Hepatocyte (in vitro differentiated cells): ENCODE measurements around the gene EBNA1BP2.

ENCODE experiments used
- CTCF ChIP-seq: fragments of 200-600 bp; sonication (generic); IDR thresholded peaks from 2 replicates; pipeline ENCODE4 v1.5.1; 2016; ENCODE audit warnings: antibody characterized with exemption, mild to moderate bottlenecking; ENCODE audit not compliant: poor library complexity
- EZH2 ChIP-seq: fragments of 200-600 bp; sonication (generic); IDR thresholded peaks from 2 replicates; pipeline ENCODE4 v1.6.1; 2016; ENCODE audit warnings: antibody characterized with exemption, mild to moderate bottlenecking, borderline replicate concordance
- EZH2phosphoT487 ChIP-seq: fragments of 200-600 bp; sonication (generic); IDR thresholded peaks from one replicate; pipeline ENCODE4 v1.6.1; 2018; ENCODE audit warnings: antibody characterized with exemption, mild to moderate bottlenecking, low read depth, moderate library complexity; ENCODE audit not compliant: unreplicated experiment, severe bottlenecking

GRCh38 chr1:43143441-43143888 is 28.6 kb downstream of the EBNA1BP2 start:
- TF ChIP-seq CTCF (no peak), EZH2 (no peak), EZH2phosphoT487 (no peak)
